GM18951 (cell line): ENCODE data around the gene NCF2.

Experiments used
- POLR2A ChIP-seq: IDR thresholded peaks from 4 replicates; pipeline ENCODE4 v1.6.1; 2011; ENCODE audit warnings: mild to moderate bottlenecking; ENCODE audit not compliant: insufficient read length, insufficient read depth; ENCODE audit errors: extremely low read depth
- in situ Hi-C: fragments of 300-500 bp; cut with MboI; formaldehyde crosslinking; loops from one replicate; pipeline ENCODE4 v1.12.0; 2022; ENCODE audit warnings: low sequenced_read_pairs, mixed read lengths, inconsistent platforms; ENCODE audit not compliant: unreplicated experiment

The NCF2 gene

DNA sequence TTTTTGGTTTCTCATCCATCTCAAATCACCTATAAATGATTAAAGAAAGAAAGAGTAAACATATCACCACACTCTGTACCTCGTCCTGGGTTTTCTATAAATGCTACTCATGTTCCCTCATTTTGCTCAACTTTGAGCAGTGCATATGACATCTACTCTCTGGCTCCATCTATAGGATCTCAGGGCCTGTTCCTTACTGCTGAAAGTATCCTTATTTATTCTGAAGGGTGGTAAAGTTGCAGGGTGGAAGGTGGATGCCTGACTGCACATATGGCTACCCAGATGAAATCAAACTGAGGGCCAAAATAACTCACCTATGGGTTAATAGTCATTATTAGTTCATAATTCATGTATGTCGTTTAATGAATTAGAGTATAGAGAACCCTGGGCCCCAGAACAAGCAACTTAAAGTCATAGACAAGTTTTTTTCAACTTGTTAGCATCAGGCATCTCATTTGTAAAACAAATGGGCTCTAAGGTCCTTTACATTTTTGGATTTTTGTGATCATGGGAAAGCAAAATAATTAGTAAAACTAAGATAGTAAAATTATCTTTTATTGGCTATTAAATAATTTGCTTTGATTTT lies 46.5 kb downstream of the NCF2 start:
- in situ Hi-C loops: loop anchor here (10.0 kb wide), 1 partner anchor 81 kb away; no protein-coding TSS in a partner anchor
- TF ChIP-seq POLR2A: no peak

- in situ Hi-C loops: no loop called here
- no peak for TF ChIP-seq POLR2A
Observed at GRCh38 chr1:183537405-183537804, 52.9 kb downstream of the NCF2 start.

GRCh38 chr1:183533617-183534174 lies 56.6 kb downstream of the NCF2 start:
- in situ Hi-C loops: no loop called here
- TF ChIP-seq POLR2A: no peak

GRCh38 chr1:183528577-183528976 lies 61.7 kb downstream of the NCF2 start:
- TF ChIP-seq POLR2A: no peak
- in situ Hi-C loops: no loop called here

DNA sequence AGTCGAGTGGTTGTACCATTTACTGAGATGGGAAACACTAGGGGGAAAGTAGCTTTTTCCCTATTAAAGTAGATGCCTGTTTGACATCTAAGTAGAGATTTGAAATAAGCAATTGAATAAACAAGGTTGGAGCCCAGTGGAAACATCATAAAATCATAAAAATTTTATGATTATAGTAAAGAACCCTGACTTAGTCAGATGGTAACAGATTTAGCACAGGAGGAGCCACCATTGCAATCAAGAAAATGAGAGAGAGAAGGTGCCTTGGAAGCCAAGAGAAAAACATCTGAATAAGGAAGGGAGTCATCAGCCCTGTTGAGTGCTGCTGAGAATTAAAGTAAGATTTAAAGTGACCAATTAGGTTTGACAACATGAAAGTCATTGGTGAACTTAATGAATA lies 68.2 kb downstream of the NCF2 start:
- in situ Hi-C loops: no loop called here
- TF ChIP-seq POLR2A: no peak

DNA sequence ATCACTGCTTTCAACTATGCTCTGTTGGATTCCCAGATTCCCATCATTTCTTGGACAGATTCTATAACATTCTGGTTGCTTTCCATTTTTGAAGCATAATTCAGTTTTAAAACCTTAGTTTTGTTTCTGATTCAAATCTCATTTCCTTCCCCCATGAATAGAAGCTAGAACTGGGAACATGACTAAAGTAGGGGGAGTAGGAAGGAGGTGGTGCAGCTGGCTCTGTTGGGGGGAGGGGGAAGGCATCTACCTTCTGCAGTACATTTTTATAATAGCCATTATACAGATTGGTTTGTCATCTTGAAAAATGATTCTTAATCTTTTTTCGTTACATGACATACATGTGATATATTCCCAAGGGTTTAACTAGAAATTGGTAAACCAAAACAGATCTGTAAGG lies 69.9 kb downstream of the NCF2 start:
- no peak for TF ChIP-seq POLR2A
- in situ Hi-C loops: no loop called here

- in situ Hi-C loops: no loop called here
- no peak for TF ChIP-seq POLR2A
Observed at GRCh38 chr1:183517401-183517800, 72.9 kb downstream of the NCF2 start.

DNA sequence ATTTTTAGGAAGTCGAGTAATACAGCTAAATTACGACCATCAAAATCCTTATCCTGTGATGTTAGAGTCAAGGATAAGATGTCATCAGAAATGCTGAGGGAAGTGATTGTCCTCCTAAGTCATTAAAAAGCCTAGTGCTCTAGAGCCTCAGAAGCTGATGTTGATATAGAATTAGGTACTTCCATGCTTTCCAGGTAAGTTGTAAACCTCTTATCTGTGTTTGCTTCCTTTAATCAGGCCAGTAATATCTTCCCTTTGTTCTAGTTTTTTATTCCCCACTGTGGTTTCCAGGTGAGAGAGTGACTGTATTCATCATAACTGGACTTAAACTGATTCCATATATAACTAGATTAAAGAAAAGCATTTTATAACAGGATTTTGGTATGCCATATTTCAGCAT lies 73.5 kb downstream of the NCF2 start:
- no peak for TF ChIP-seq POLR2A

GRCh38 chr1:183515002-183515689 lies 75.1 kb downstream of the NCF2 start:
- TF ChIP-seq POLR2A: no peak
- in situ Hi-C loops: no loop called here

More for the DNA sequence above, 73.5 kb downstream of the NCF2 start:
- in situ Hi-C loops: no loop called here

DNA sequence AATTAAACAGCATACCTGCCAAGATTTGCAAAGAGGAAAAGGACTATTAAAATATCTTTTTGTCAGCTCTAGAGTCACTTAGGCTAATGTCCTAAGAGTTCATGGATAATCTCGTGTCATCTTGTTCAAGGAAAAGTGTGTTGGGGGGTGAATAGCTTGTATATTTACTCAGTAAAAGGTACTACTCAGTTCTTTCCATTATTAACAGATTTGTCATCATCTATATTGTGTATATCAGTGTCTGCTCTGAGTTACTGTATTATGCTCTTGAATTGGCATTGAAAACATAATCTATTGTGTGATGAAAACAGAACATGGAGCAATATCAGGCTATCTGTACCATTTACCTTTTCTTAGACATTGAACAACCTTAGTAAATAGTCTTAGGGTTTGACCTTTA lies 76.0 kb downstream of the NCF2 start:
- no peak for TF ChIP-seq POLR2A
- in situ Hi-C loops: no loop called here

GRCh38 chr1:183512450-183512849 lies 77.8 kb downstream of the NCF2 start:
- in situ Hi-C loops: no loop called here
- TF ChIP-seq POLR2A: no peak

DNA sequence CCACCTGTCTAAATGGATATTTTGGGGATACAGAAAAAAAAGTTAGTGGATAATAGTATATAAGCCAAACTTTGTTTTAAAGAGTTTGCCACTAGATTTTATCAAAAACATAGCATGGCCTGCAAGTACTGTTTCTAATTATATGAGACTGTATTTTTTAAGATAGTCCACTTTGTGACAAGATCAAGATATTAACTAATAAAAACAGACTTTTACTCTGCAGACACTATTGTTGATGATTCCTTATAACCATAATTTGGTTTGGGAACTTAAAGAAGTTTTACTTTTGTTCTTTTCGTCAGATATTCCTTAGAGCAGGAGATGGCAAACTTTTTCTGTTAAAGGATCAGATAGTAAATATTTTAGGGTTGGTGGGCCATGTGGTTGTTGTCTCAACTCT lies 81.6 kb downstream of the NCF2 start:
- in situ Hi-C loops: no loop called here
- TF ChIP-seq POLR2A: no peak

DNA sequence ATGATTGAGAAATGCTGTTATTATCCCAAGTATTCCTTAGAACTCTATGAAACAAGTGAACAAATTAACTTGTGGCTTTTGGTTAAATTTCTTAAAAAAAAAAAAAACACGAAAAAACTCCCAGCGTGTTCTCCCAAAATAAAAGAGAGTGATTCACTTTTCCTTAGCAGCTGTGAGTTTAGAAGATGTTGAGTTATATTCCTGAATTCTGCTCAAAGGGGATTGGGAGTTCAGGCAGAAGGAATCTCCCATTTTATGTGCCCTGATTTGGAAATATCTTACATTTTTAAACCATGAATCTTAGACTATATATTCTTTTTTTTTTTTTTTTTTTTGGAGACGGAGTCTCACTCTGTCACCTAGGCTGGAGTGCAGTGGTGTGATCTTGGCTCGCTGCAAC lies 83.7 kb downstream of the NCF2 start:
- TF ChIP-seq POLR2A: no peak
- in situ Hi-C loops: no loop called here
